Sigmoid colon (tissue), 7 donors: Measurements from ENCODE around the gene INPP5E. TPM values are rescaled to one million over a fixed set of nuclear protein-coding genes. Genes with fewer than 3 reads are reported as not detected.

Experiments
- DNase-seq: peaks from one replicate; pipeline ENCODE4 v3.0.0-alpha.2; 2019
- H3K27ac ChIP-seq, 4 donors: fragments of 200-600 bp; sonication (generic); one replicate each; pipeline ENCODE4 v1.5.1; 2016 to 2019; ENCODE audit warnings: mild to moderate bottlenecking in 1 of 4
- H3K27me3 ChIP-seq, 3 donors: fragments of 200-600 bp; sonication (generic); one replicate each; pipeline ENCODE4 v1.5.1; 2019; ENCODE audit warnings: mild to moderate bottlenecking in 1 of 3
- H3K36me3 ChIP-seq, 4 donors: fragments of 200-600 bp; sonication (generic); one replicate each; pipeline ENCODE4 v1.5.1; 2016 to 2019
- H3K4me1 ChIP-seq, 4 donors: fragments of 200-600 bp; sonication (generic); one replicate each; pipeline ENCODE4 v1.5.1; 2017 to 2019
- H3K4me3 ChIP-seq, 4 donors: fragments of 200-600 bp; sonication (generic); one replicate each; pipeline ENCODE4 v1.5.1; 2017 to 2019; ENCODE audit warnings: mild to moderate bottlenecking in 2 of 4, moderate library complexity in 1 of 4
- H3K9me3 ChIP-seq, 4 donors: fragments of 200-600 bp in 3 of 4; sonication (generic) in 3 of 4; one replicate each; pipeline versions ENCODE4 v1.5.1 to v1.6.1; 2013 to 2019
- EP300 ChIP-seq, 4 donors: sonication (generic); formaldehyde crosslinking; IDR thresholded peaks; one replicate each; pipeline ENCODE4 v1.6.1; 2017; ENCODE audit warnings: antibody characterized with exemption in 4 of 4
- POLR2A ChIP-seq, 2 donors: fragments of 450-650 bp; IDR thresholded peaks; one replicate each; pipeline ENCODE4 v1.6.1; 2016; ENCODE audit warnings: antibody characterized with exemption in 2 of 2, mild to moderate bottlenecking in 2 of 2, moderate library complexity in 2 of 2
- POLR2AphosphoS5 ChIP-seq, 4 donors: sonication (generic); formaldehyde crosslinking; IDR thresholded peaks; one replicate each; pipeline ENCODE4 v1.6.1; 2017; ENCODE audit warnings: antibody characterized with exemption in 4 of 4
- WGBS, 2 donors: extraction: QIAGEN DNeasy Blood & Tissue Kit; methylation state at CpG; one replicate each; pipeline ENCODE4 v1.1.7; 2013; 5-methylcytosine and 5-hydroxymethylcytosine counted together
- intact Hi-C: fragments of 100-400 bp; cut with DNase I; formaldehyde crosslinking; loops from one replicate; pipeline ENCODE4 v1.15.1; 2023
- polyA plus RNA-seq, 3 donors: library from polyadenylated mRNA; stranded (reverse); fragments of 200-250 nt; gene quantifications; one replicate each; pipeline ENCODE4 v1.2.3, GENCODE V29; 2013
- total RNA-seq, 4 donors: library from RNA; depleted of rRNA; stranded (reverse); fragments of >200 nt; gene quantifications; one replicate each; pipeline ENCODE4 v1.1.0, GENCODE V29; 2016
- TF ChIP-seq, protein P1 (sequence below), 4 experiments: fragments of 450-650 bp in 3 of 4; fragments of 200-600 bp in 1 of 4; IDR thresholded peaks; one replicate each; pipeline ENCODE4 v1.5.1; 2016 to 2019; ENCODE audit warnings: antibody characterized with exemption in 4 of 4, mild to moderate bottlenecking in 3 of 4, moderate library complexity in 2 of 4
- donor health status: healthy with polysubstance abuse.
- donor health status: Bipolar disorder and iron deficiency.
- donor health status: healthy.

Gene INPP5E
- total and polyA plus RNA-seq, 7 donors, result 1.8 to 12.2 (median 5.6) TPM

DNA sequence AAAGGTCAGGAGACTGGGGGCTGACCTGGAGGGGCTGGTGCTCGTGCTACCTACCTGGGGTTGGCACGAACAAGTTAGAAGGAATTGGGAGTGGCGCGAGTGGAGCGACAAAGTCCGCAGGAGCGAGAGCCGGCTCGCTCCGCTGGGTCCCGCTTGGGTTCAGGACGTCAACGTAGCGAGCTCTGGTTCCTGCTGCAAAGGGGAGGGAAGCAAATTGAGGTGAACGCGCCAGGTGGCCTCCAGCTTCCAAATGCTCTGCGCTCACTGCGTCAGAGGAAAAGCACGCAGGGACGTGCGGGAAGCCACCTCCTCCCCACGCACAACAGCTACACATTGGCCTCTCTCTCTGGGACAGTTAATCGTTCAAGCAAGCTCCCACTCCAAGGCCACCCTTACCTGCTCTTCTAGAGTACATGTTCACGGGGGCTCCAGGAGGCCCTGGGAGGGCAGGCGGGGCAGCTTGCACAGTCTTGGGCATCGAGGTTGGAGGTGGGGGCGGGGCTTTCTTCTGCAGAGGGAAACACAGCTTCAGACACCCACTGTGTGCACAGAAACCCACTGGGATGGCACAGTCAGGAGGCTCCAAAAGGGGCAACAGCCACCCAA, 7.6 kb upstream of the INPP5E start:
- Histone ChIP-seq H3K4me1 (no peaks in the 10 kb centered on the region), H3K4me3 (no peak overlapping the region), H3K27me3 (no peaks in the 10 kb centered on the region), H3K27ac (no peak overlapping the region), H3K36me3 (peaks cover 53 to 99% (median 70%) of the 10 kb centered on the region in 4 donors), H3K9me3 (no peaks in the 10 kb centered on the region)
- DNase-seq, result no peak
- WGBS, 2 donors, result 95 to 96% methylated on average over 27 of the region's 27 CpGs
- TF ChIP-seq EP300 (IDR thresholded peaks at IDR 0.05), result no peak
- TF ChIP-seq, protein P1, sequence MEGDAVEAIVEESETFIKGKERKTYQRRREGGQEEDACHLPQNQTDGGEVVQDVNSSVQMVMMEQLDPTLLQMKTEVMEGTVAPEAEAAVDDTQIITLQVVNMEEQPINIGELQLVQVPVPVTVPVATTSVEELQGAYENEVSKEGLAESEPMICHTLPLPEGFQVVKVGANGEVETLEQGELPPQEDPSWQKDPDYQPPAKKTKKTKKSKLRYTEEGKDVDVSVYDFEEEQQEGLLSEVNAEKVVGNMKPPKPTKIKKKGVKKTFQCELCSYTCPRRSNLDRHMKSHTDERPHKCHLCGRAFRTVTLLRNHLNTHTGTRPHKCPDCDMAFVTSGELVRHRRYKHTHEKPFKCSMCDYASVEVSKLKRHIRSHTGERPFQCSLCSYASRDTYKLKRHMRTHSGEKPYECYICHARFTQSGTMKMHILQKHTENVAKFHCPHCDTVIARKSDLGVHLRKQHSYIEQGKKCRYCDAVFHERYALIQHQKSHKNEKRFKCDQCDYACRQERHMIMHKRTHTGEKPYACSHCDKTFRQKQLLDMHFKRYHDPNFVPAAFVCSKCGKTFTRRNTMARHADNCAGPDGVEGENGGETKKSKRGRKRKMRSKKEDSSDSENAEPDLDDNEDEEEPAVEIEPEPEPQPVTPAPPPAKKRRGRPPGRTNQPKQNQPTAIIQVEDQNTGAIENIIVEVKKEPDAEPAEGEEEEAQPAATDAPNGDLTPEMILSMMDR (IDR thresholded peaks at IDR 0.05), result no peak
- TF ChIP-seq POLR2AphosphoS5 (IDR thresholded peaks at IDR 0.05), result no peak
- no peak for TF ChIP-seq POLR2A (IDR thresholded peaks at IDR 0.05)
- intact Hi-C loops, result no loop called here

DNA sequence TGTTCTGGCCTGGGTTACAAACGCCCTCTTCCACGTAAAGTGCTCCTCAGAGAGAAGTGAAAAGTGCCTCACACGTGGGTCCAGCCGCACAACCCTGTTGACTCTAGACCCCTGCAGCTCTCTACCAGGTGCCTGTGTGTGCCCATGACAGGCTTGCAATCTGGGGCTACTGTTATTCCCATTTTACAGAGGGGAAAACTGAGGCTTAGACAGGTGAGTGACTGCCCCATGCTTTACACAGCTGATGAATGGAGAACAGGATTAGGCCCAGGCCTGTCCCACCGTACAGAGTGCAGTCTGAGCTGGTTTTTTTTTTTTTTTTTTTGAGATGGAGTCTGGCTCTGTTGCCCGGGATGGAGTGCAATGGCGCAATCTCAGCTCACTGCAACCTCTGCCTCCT, 6.2 kb upstream of the INPP5E start:
- H3K27me3 ChIP-seq, result no peaks in the 10 kb centered on the region
- no peak for DNase-seq
- intact Hi-C loops, result no loop called here
- 93 to 95% methylated on average over 7 of the region's 7 CpGs for WGBS, 2 donors
- H3K36me3 ChIP-seq, result peaks cover 56 to 100% (median 69%) of the 10 kb centered on the region in 4 donors
- no peaks in the 10 kb centered on the region for H3K9me3 ChIP-seq
- no peak for TF ChIP-seq POLR2A (IDR thresholded peaks at IDR 0.05)
- no peak for TF ChIP-seq POLR2AphosphoS5 (IDR thresholded peaks at IDR 0.05)
- TF ChIP-seq, protein P1 (IDR thresholded peaks at IDR 0.05), result no peak
- TF ChIP-seq EP300 (IDR thresholded peaks at IDR 0.05), result no peak
- H3K4me1 ChIP-seq, result no peaks in the 10 kb centered on the region
- no peak overlapping the region for H3K27ac ChIP-seq
- no peak overlapping the region for H3K4me3 ChIP-seq

DNA sequence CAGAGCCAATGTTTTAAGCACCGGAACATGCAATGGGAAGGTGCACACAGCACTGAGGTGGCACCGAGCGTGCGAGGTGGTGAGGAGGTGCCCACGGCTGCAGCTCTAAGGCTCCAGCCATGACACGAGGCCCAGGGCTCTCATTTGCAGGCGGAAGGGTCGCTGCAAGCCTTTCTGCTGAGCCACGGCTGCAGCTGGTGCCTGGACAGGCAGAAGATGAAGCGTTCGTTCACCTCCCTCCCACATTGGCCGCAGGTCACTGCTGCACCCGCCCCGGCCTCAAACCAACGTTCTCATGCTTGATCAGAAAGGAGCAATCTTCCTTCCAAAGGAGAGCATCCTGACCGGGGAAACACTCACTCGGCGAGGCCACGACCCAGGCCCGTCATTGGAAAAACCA, 4.5 kb upstream of the INPP5E start:
- no peak for DNase-seq
- Histone ChIP-seq H3K36me3 (peaks cover 54 to 85% (median 58%) of the 10 kb centered on the region in 4 donors), H3K27me3 (no peaks in the 10 kb centered on the region), H3K4me1 (peaks cover 0 to 7% (median 5%) of the 10 kb centered on the region in 4 donors), H3K27ac (no peak overlapping the region), H3K4me3 (no peak overlapping the region), H3K9me3 (no peaks in the 10 kb centered on the region)
- TF ChIP-seq, protein P1 (IDR thresholded peaks at IDR 0.05), result no peak
- no peak for TF ChIP-seq POLR2AphosphoS5 (IDR thresholded peaks at IDR 0.05)
- no peak for TF ChIP-seq POLR2A (IDR thresholded peaks at IDR 0.05)
- 92 to 96% methylated on average over 20 of the region's 20 CpGs for WGBS, 2 donors
- intact Hi-C loops, result no loop called here

DNA sequence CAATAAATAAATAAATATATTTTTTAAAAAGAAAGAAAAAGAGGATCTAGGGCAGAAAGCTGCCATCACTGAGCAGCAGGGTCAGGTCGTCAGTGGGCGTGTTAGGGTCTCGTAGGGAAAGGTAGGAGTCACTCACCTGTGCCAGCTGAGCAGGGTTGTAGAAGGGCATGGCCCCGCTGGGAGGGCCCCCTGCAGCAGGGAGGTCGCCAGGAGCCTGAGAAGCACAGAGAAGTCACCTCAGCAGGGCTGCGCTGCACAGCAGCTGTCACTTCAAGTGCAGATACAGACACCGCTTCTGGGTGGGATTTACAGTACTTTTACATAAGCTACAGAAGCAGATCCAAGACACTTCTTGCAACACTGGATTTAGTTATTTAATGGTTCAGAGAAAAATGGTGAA, 4.0 kb upstream of the INPP5E start:
- no peaks in the 10 kb centered on the region for H3K27me3 ChIP-seq
- no peak overlapping the region for H3K27ac ChIP-seq
- no peak overlapping the region for H3K4me3 ChIP-seq
- 93 to 95% methylated on average over 7 of the region's 7 CpGs for WGBS, 2 donors
- TF ChIP-seq POLR2AphosphoS5 (IDR thresholded peaks at IDR 0.05), result no peak
- TF ChIP-seq POLR2A (IDR thresholded peaks at IDR 0.05), result no peak
- TF ChIP-seq, protein P1 (IDR thresholded peaks at IDR 0.05), result no peak
- TF ChIP-seq EP300 (IDR thresholded peaks at IDR 0.05), result no peak
- peaks cover 0 to 11% (median 7%) of the 10 kb centered on the region in 4 donors for H3K4me1 ChIP-seq
- no peaks in the 10 kb centered on the region for H3K9me3 ChIP-seq
- no peak for DNase-seq
- intact Hi-C loops, result no loop called here
- peaks cover 51 to 80% (median 56%) of the 10 kb centered on the region in 4 donors for H3K36me3 ChIP-seq

DNA sequence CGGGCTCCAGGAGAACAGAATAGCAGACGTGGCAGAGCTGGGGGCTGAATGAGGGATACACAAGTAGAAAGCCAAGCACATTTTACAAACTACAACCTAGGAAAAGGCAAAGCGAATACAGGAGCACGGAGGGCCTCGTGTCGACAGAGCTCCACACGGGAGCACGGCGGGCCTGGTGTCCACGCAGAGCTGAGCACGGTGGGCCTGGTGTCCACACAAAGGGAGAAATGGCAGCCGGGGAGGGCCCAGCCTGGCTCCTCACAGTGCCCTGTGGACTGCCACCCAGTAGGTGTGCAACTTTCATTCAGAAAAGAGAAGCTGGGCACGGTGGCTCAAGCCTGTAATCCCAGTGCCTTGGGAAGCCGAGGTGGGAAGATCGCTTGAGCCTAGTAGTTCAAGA, 3.4 kb upstream of the INPP5E start:
- Histone ChIP-seq H3K27ac (no peak overlapping the region), H3K4me3 (no peak overlapping the region), H3K36me3 (peaks cover 45 to 74% (median 51%) of the 10 kb centered on the region in 4 donors), H3K27me3 (no peaks in the 10 kb centered on the region), H3K4me1 (peaks cover 0 to 17% (median 13%) of the 10 kb centered on the region in 4 donors), H3K9me3 (no peaks in the 10 kb centered on the region)
- intact Hi-C loops, result no loop called here
- no peak for TF ChIP-seq POLR2A (IDR thresholded peaks at IDR 0.05)
- TF ChIP-seq, protein P1 (IDR thresholded peaks at IDR 0.05), result no peak
- TF ChIP-seq EP300 (IDR thresholded peaks at IDR 0.05), result no peak
- TF ChIP-seq POLR2AphosphoS5 (IDR thresholded peaks at IDR 0.05), result no peak
- DNase-seq, result no peak
- 95 to 96% methylated on average over 15 of the region's 15 CpGs for WGBS, 2 donors
